DMS153 treated with DMSO at 0.1 percent for 48 hours (cell line): Measurements from ENCODE around the gene CDK17.

ENCODE experiments used
- DNase-seq: peaks from one replicate; lab custom pipeline; 2025; ENCODE audit not compliant: unreplicated experiment; lab: John Stamatoyannopoulos, UW

Gene CDK17

GRCh38 chr12:96271469-96272199, 128.6 kb downstream of the CDK17 start:
- DNase-seq, result no peak

- DNase-seq, result no peak
Observed at GRCh38 chr12:96266238-96266637, 134.0 kb downstream of the CDK17 start.

DNA sequence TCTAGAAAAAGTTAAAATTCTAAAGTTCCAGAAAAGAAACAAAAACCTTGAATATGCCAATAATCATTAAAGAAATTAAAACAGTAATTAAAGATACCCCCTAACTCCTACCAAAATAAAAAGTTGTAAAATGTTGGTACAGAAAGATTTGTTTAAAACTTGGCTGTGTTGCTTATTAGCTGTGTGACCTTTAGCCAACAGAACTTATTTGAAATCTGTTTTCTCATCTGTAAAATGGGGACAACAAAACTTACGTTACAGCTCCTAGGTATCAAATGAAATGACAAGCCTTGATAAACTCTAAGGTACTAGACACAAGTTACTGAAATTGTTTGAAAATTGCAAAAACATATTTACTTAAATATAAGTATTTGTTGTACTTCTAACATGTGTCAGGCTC, 134.4 kb downstream of the CDK17 start:
- no peak for DNase-seq

DNA sequence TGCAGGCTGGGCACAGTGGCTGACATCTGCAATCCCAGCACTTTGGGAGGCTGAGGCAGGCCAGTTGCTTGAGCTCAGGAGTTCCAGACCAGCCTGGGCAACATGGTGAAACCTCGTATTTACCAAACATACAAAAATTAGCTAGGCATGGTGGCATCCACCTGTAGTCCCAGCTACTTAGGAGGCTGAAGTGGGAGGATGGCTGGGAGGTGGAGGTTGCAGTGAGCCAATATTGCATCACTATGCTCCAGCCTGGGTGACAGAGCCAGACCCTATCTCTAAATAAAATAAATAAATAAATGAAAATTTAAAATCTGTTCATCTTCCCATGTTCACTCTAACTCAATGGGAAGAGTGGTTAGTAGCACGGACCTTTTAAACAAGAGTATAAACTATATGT, 134.8 kb downstream of the CDK17 start:
- no peak for DNase-seq

GRCh38 chr12:96263449-96263902, 136.8 kb downstream of the CDK17 start:
- peak; percentile 89 for DNase-seq

- no peak for DNase-seq
Observed at GRCh38 chr12:96261557-96261956, 138.7 kb downstream of the CDK17 start.

GRCh38 chr12:96260644-96261043, 139.6 kb downstream of the CDK17 start:
- DNase-seq, result no peak

DNA sequence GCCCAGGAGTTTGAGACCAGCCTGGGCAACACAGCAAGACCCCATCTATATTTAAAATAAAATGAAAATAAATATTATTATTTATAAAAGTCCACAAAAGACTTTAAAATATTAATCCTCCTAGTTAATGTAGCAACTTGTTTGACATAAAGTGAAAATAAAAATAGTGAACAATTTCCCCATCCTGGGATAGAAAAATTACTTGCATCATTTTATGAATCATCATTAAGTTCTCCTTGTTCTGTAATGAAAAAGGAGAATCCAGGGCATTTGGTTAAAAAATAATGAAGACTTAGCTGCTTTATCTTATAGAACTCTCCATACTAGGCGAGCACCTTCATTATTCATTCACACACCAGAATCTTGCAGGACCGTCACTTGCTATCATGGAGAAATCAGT, 140.0 kb downstream of the CDK17 start:
- DNase-seq, result no peak

- peak; percentile 32 for DNase-seq
Observed at GRCh38 chr12:96258104-96258961, 141.9 kb downstream of the CDK17 start.

DNA sequence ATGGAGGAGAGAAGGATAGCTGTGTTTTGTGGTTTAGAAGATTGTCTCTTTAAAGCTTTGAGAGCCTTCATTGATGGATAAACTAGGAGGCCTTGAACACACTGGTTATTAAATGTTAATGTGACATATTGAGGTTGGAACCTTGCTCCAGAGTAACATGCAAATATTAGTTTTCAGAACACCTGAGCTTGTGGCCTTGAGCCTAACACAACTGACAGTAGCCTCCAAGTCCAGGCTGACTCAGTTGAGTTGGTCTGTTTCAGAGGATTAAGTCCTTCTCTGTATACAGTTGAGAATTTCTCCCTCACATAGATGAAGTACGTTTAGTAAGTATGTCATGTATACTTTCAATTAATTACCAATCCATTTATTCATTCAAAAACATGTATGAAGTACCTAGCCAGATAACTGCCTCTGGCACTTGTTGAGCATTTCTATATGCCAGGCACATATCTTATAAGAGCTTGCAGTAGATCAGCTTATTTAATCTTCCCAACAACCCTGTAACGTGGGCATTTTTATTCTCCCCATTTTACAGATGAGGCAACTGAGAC, 142.6 kb downstream of the CDK17 start:
- DNase-seq, result no peak

DNA sequence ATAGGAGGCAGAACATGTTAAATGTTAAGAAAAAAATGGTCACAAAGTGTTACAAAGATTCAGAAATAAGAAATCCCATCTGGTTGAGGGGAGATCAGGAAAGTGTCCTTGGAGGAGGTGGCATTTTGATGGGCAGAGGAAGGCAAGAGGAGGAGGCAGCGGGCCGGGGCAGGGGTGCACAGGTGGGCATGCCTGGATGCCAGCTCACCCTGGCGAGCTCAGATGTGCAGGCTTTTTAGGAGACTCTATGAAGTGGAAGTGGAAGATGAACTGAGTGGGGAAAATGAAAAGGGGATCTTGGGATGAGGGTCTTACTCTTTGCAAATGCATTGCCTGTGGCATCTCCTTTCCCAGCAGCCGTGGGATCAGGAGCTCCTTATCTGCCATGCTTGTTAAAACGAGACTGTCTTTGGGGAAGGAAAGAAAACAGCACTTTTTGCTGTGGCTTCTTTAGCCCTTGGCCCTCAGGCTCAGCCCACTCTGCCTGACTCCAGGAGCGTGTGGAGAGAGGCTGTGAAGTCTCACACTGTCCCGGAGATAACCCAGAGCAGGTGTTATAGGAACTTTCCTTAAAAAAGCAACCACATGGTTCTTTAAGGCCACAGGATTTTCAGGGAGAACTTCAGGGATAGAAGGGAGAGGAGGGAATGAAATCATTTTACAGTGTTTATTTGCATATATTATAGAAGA, 143.4 kb downstream of the CDK17 start:
- no peak for DNase-seq

DNA sequence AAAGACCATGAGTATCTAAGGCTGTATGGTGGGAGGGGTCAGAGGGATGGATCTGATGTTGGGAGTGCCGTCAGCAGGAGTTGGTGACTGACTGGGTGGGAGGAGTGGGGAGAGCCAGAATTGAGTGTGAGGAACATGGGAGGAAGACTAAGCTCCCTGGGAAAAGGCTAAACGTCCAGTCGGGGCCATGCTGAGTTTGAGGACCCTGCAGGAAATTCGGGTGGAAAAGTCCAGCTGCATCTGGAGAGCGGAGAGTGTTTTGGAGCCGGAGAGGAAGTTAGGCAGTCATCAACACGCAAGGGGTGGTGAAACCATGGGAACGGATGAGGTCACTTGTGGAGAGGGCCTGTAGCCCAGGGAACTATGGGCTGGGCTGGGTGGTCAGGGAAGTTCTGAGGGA, 145.2 kb downstream of the CDK17 start:
- DNase-seq, result peak; percentile 47

GRCh38 chr12:96250119-96250685, 150.0 kb downstream of the CDK17 start:
- no peak for DNase-seq

GRCh38 chr12:96249196-96250118, 150.8 kb downstream of the CDK17 start:
- DNase-seq, result no peak

DNA sequence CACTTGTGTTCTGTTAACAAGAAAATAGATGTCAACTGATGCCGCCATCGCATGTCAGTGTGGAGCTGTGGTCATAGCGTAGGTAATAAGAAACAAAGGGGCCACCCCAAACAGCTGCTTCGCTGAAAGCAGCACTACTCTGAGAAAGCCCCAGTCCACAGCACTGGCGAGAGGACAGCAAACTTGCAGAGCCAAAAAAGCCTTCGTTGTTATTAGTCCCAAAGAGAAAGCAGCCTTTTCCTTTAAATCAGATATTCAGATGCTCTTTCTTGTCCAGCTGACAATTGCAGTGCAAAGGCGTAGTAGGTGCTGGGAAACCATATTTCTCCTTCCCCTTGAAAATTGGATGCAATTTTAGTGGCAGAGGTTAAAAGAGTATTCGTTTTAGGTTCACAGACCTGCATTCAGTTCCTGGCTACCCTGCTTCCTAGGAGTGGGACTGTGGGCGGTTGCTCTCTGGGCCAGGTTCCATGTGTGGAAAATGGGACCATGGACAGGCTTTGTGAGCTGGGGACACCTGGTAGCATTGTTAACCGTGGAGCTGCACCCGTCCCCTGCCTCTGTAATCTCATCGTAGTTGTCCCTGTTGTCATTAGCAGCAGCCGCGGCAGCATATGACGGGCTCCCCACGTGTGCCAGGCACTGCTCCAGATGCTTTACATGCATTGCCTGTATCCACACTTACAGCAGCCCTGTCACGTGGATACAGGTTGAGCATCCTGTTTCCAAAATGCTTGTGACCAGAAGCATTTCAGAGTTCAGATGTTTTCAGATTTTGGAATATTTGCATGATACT, 151.9 kb downstream of the CDK17 start:
- DNase-seq, result no peak

DNA sequence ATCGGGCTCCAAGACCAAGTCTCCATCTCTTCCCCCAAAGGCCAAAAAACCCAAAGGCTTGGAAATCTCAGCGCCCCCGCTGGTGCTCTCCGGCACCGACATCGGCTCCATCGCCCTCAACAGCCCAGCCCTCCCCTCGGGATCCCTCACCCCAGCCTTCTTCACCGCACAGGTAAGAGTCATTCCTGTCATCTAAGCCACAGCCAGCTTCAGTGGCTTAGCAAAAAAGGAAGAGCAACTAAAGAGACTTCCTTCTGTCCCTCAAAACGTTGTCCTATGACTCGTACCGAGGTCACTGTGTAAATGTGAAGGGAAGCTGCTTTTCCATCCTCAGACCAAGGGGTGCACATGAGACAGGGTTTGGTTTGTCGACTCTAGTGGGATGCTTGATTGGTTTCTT, 152.7 kb downstream of the CDK17 start:
- no peak for DNase-seq

- no peak for DNase-seq
Observed at GRCh38 chr12:96246926-96247505, 153.2 kb downstream of the CDK17 start.

DNA sequence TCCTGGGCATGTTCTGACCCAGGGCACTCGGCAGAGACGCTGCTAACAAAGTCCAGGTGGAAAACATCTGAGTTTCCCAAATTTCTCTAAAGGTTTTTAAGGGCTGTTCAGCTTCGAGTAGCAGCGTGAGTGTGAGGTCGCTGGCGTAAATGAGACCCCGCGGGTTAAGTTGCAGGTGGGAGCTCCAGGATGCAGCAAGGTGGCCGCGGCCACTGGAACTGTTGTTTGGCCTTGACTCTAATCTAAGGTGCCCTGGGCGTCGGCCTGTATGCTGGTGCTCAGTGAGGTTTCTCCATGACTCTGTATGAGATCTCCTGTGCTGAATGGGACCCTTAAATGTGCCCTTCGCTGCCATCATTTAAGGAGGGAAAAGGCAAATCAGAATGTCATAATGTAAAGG, 155.4 kb downstream of the CDK17 start:
- no peak for DNase-seq

- no peak for DNase-seq
Observed at GRCh38 chr12:96242597-96242996, 157.6 kb downstream of the CDK17 start.
